HFFc6 (cell line): ENCODE data around the gene CAPN5. TPM values are rescaled to one million over a fixed set of nuclear protein-coding genes. Genes with fewer than 3 reads are reported as not detected.
A peak's percentile ranks its signal among the peaks of the same experiment; 100 is the strongest.
"Not testable (repeated sequence)": the region's sequence is repeated elsewhere in the genome, so short reads cannot be mapped to it uniquely, and the experiment has no call there.

ENCODE experiments used
- DNase-seq: peaks from one replicate; pipeline ENCODE4 v3.0.0-alpha.2; 2018
- H3K27ac Mint-ChIP-seq: 2 replicates; pipeline ENCODE4 v1.8.0; 2020; ENCODE audit warnings: mild to moderate bottlenecking, mixed read lengths
- H3K27me3 Mint-ChIP-seq: 2 replicates; pipeline ENCODE4 v1.8.0; 2021; ENCODE audit warnings: mild to moderate bottlenecking, moderate library complexity, mixed read lengths; ENCODE audit not compliant: insufficient read depth
- H3K36me3 Mint-ChIP-seq: 2 replicates; pipeline ENCODE4 v1.8.0; 2021; ENCODE audit warnings: low read depth, mixed read lengths
- H3K4me1 Mint-ChIP-seq: 2 replicates; pipeline ENCODE4 v1.8.0; 2020; ENCODE audit warnings: low read depth, mixed read lengths
- H3K4me3 Mint-ChIP-seq: 2 replicates; pipeline ENCODE4 v1.8.0; 2020; ENCODE audit warnings: mild to moderate bottlenecking, moderate library complexity, mixed read lengths
- H3K9me3 Mint-ChIP-seq: 2 replicates; pipeline ENCODE4 v1.8.0; 2020; ENCODE audit warnings: mild to moderate bottlenecking, mixed read lengths
- CTCF ChIP-seq: fragments of 200-600 bp; sonication (generic); IDR thresholded peaks from 2 replicates; pipeline ENCODE4 v1.5.0; 2021; ENCODE audit warnings: antibody characterized with exemption, mild to moderate bottlenecking
- total RNA-seq, 6 experiments: library from RNA; stranded (reverse); fragmentation: NEBNext Ultra II Directional; extraction: Animal tissue kit (Norgen Biotek cat#: 25700); gene quantifications; 2 replicates in 1 of 6; 3 replicates in 5 of 6; pipeline ENCODE4 v1.2.3, GENCODE V29; 2021

The CAPN5 gene
- total RNA-seq, 6 experiments from 2014 or later = 20.7 to 32.7 (median 29.0) TPM

GRCh38 chr11:77047928-77048446, 18.8 kb upstream of the CAPN5 start:
- H3K27ac Mint-ChIP-seq, H3K36me3 Mint-ChIP-seq, DNase-seq, H3K4me3 Mint-ChIP-seq, H3K9me3 Mint-ChIP-seq: not testable (repeated sequence)
- Mint-ChIP-seq H3K4me1 (peaks cover 13% of the 10 kb centered on the region), H3K27me3 (peaks cover 11% of the 10 kb centered on the region)
- peak; percentile 54; the same call in 1 of the 2 replicates for TF ChIP-seq CTCF

- Mint-ChIP-seq H3K36me3 (no peaks in the 10 kb centered on the region), H3K4me1 (peaks cover 13% of the 10 kb centered on the region), H3K4me3 (no peak overlapping the region), H3K27ac (no peak overlapping the region), H3K9me3 (no peaks in the 10 kb centered on the region), H3K27me3 (peaks cover 12% of the 10 kb centered on the region)
- no peak for DNase-seq
- TF ChIP-seq CTCF = no peak
Measured at GRCh38 chr11:77049026-77049425, 17.7 kb upstream of the CAPN5 start.

- Mint-ChIP-seq H3K36me3 (no peaks in the 10 kb centered on the region), H3K4me1 (peaks cover 8% of the 10 kb centered on the region), H3K27me3 (peaks cover 12% of the 10 kb centered on the region), H3K27ac (no peak overlapping the region), H3K4me3 (no peak overlapping the region), H3K9me3 (no peaks in the 10 kb centered on the region)
- no peak for DNase-seq
- no peak for TF ChIP-seq CTCF
Measured at GRCh38 chr11:77051511-77051910, 15.3 kb upstream of the CAPN5 start.

GRCh38 chr11:77052518-77052917, 14.3 kb upstream of the CAPN5 start:
- Mint-ChIP-seq H3K27ac (no peak overlapping the region), H3K9me3 (peaks cover 5% of the 10 kb centered on the region)

GRCh38 chr11:77053217-77054015, 13.4 kb upstream of the CAPN5 start:
- Mint-ChIP-seq H3K9me3 (peaks cover 5% of the 10 kb centered on the region), H3K4me3 (no peak overlapping the region), H3K27ac (no peak overlapping the region), H3K4me1 (no peaks in the 10 kb centered on the region), H3K27me3 (peaks cover 12% of the 10 kb centered on the region), H3K36me3 (0 out of 2 replicates have a peak, but pooled peaks cover 4% of the 10 kb centered on the region)
- no peak for TF ChIP-seq CTCF
- DNase-seq = no peak

More at GRCh38 chr11:77052518-77052917, 14.3 kb upstream of the CAPN5 start:
- TF ChIP-seq CTCF = no peak
- Mint-ChIP-seq H3K27me3 (peaks cover 12% of the 10 kb centered on the region), H3K4me1 (no peaks in the 10 kb centered on the region), H3K4me3 (no peak overlapping the region), H3K36me3 (0 out of 2 replicates have a peak, but pooled peaks cover 4% of the 10 kb centered on the region)
- DNase-seq = no peak
